IMR-90 (cell line): ENCODE results near the gene SNRNP200. TPM values are rescaled to one million over a fixed set of nuclear protein-coding genes. Genes with fewer than 3 reads are reported as not detected.

Experiments used
- ATAC-seq: fragments of 200-7000 bp; cut with Tn5 transposase; 2 replicates; pipeline ENCODE4 v1.9.1; 2020; ENCODE audit warnings: low read depth, mild to moderate bottlenecking, moderate library complexity
- BruUV-seq: library from RNA; stranded (reverse); fragments of 400-500 nt; replicated peaks from 2 replicates; lab custom pipeline; 2021; lab: Mats Ljungman, UMichigan
- CTCF ChIA-PET: fragments of 300-600 bp; formaldehyde crosslinking; extraction: SDS; loops from one replicate; lab custom pipeline; 2021; ENCODE audit warnings: antibody characterized with exemption; lab: Yijun Ruan, JAX
- POLR2A ChIA-PET: fragments of 300-600 bp; sonication (Branson Sonifier 250); formaldehyde crosslinking; loops from one replicate; lab custom pipeline; 2022; ENCODE audit warnings: antibody characterized with exemption; ENCODE audit not compliant: unreplicated experiment; lab: Charles Lee
- DNase-seq: peaks from one replicate; pipeline ENCODE4 v3.0.0; 2013
- H2AFZ ChIP-seq: replicated peaks from 2 replicates; pipeline ENCODE3; 2013; ENCODE audit warnings: low read length, mild to moderate bottlenecking; ENCODE audit not compliant: poor library complexity
- H2AK5ac ChIP-seq: 2 replicates; pipeline ENCODE4 v1.6.1; 2013; ENCODE audit warnings: low read depth, low read length, inconsistent platforms
- H2AK9ac ChIP-seq: replicated peaks from 2 replicates; pipeline ENCODE3; 2013; ENCODE audit warnings: mild to moderate bottlenecking, low read depth, low read length, moderate library complexity; ENCODE audit not compliant: poor library complexity
- H2BK120ac ChIP-seq: 2 replicates; pipeline ENCODE4 v1.6.1; 2013; ENCODE audit warnings: low read depth, low read length, inconsistent platforms
- H2BK15ac ChIP-seq: 3 replicates; pipeline ENCODE4 v1.6.1; 2013; ENCODE audit warnings: low read depth, low read length, inconsistent platforms
- H2BK20ac ChIP-seq: 2 replicates; pipeline ENCODE4 v1.6.1; 2013; ENCODE audit warnings: low read depth, mild to moderate bottlenecking, inconsistent platforms, low read length, moderate library complexity
- H2BK5ac ChIP-seq: 2 replicates; pipeline ENCODE4 v1.6.1; 2013; ENCODE audit warnings: mild to moderate bottlenecking, low read depth, low read length, inconsistent platforms; ENCODE audit not compliant: poor library complexity, severe bottlenecking
- H3K14ac ChIP-seq: replicated peaks from 2 replicates; pipeline ENCODE4 v1.6.1; 2013; ENCODE audit warnings: low read depth, low read length, inconsistent platforms
- H3K18ac ChIP-seq: 2 replicates; pipeline ENCODE4 v1.6.1; 2013; ENCODE audit warnings: low read depth, low read length, control low read depth
- H3K23ac ChIP-seq: 2 replicates; pipeline ENCODE4 v1.6.1; 2013; ENCODE audit warnings: low read depth, low read length, inconsistent platforms
- H3K27ac ChIP-seq: 2 replicates; pipeline ENCODE4 v1.5.1; 2013; ENCODE audit warnings: mild to moderate bottlenecking, control low read depth, low read length; ENCODE audit not compliant: insufficient read depth
- H3K27me3 ChIP-seq: 2 replicates; pipeline ENCODE4 v1.6.1; 2013; ENCODE audit warnings: low read length; ENCODE audit not compliant: control insufficient read depth, insufficient read depth
- H3K36me3 ChIP-seq: 2 replicates; pipeline ENCODE4 v1.6.1; 2013; ENCODE audit warnings: low read length, mixed read lengths; ENCODE audit not compliant: control insufficient read depth, insufficient read depth
- H3K4ac ChIP-seq: 2 replicates; pipeline ENCODE4 v1.6.1; 2013; ENCODE audit warnings: low read depth, low read length, inconsistent platforms
- H3K4me1 ChIP-seq: 2 replicates; pipeline ENCODE4 v1.6.1; 2013; ENCODE audit warnings: low read length, mixed read lengths; ENCODE audit not compliant: control insufficient read depth, insufficient read depth
- H3K4me2 ChIP-seq: 2 replicates; pipeline ENCODE4 v1.6.1; 2013; ENCODE audit warnings: low read depth, mild to moderate bottlenecking, control low read depth, low read length, moderate library complexity
- H3K4me3 ChIP-seq: 2 replicates; pipeline ENCODE4 v1.5.1; 2013; ENCODE audit warnings: low read depth, mild to moderate bottlenecking, control low read depth, low read length, moderate library complexity; ENCODE audit not compliant: insufficient read depth
- H3K56ac ChIP-seq: 2 replicates; pipeline ENCODE4 v1.6.1; 2013; ENCODE audit warnings: low read length, inconsistent platforms; ENCODE audit not compliant: insufficient read depth; ENCODE audit errors: extremely low read depth
- H3K79me1 ChIP-seq, 2 experiments: 2 replicates each; pipeline ENCODE4 v1.6.1; 2013; ENCODE audit warnings: low read length in 2 of 2, inconsistent platforms in 1 of 2, low read depth in 1 of 2
- H3K9ac ChIP-seq: 2 replicates; pipeline ENCODE4 v1.6.1; 2013; ENCODE audit warnings: low read depth, low read length, control low read depth
- H3K9me1 ChIP-seq: 2 replicates; pipeline ENCODE4 v1.6.1; 2013; ENCODE audit warnings: low read length, inconsistent platforms; ENCODE audit not compliant: insufficient read depth
- H3K9me3 ChIP-seq: 2 replicates; pipeline ENCODE4 v1.6.1; 2013; ENCODE audit warnings: low read length; ENCODE audit not compliant: control insufficient read depth, insufficient read depth
- H4K20me1 ChIP-seq: 2 replicates; pipeline ENCODE4 v1.6.1; 2013; ENCODE audit warnings: low read length, inconsistent platforms; ENCODE audit not compliant: insufficient read depth
- H4K5ac ChIP-seq: 2 replicates; pipeline ENCODE4 v1.6.1; 2013; ENCODE audit warnings: mild to moderate bottlenecking, low read depth, low read length, control low read depth
- H4K8ac ChIP-seq, 2 experiments: 2 replicates each; pipeline ENCODE4 v1.6.1; 2013; ENCODE audit warnings: low read depth in 2 of 2, low read length in 2 of 2, control low read depth in 1 of 2, inconsistent platforms in 1 of 2
- H4K91ac ChIP-seq: 2 replicates; pipeline ENCODE4 v1.6.1; 2013; ENCODE audit warnings: low read depth, low read length, inconsistent platforms; ENCODE audit not compliant: insufficient read depth
- CTCF ChIP-seq: conservative IDR thresholded peaks from 2 replicates; pipeline ENCODE4 v1.5.1; 2012; ENCODE audit warnings: mild to moderate bottlenecking, low read depth, low read length, improper control_type of control experiment
- FOS ChIP-seq: fragments of 150-350 bp; IDR thresholded peaks from 2 replicates; pipeline ENCODE4 v1.6.1; 2016; ENCODE audit warnings: low read depth, low read length
- MAFK ChIP-seq: IDR thresholded peaks from 2 replicates; pipeline ENCODE4 v1.6.1; 2012; ENCODE audit warnings: low read depth, low read length, improper control_type of control experiment
- MAZ ChIP-seq: IDR thresholded peaks from 2 replicates; pipeline ENCODE4 v1.6.1; 2012; ENCODE audit warnings: low read depth, mild to moderate bottlenecking, low read length, improper control_type of control experiment, moderate library complexity, borderline replicate concordance
- MXI1 ChIP-seq: IDR thresholded peaks from 2 replicates; pipeline ENCODE4 v1.6.1; 2012; ENCODE audit warnings: low read depth, mild to moderate bottlenecking, low read length, moderate library complexity, borderline replicate concordance
- POLR2A ChIP-seq: IDR thresholded peaks from 2 replicates; pipeline ENCODE4 v1.6.1; 2012; ENCODE audit warnings: mild to moderate bottlenecking, low read depth, low read length
- RAD21 ChIP-seq: IDR thresholded peaks from 2 replicates; pipeline ENCODE4 v1.6.1; 2012; ENCODE audit warnings: low read length, improper control_type of control experiment
- RCOR1 ChIP-seq: IDR thresholded peaks from 2 replicates; pipeline ENCODE4 v1.6.1; 2012; ENCODE audit warnings: mild to moderate bottlenecking, low read length, improper control_type of control experiment; ENCODE audit not compliant: insufficient replicate concordance
- RFX5 ChIP-seq: IDR thresholded peaks from 2 replicates; pipeline ENCODE4 v1.8.0; 2012; ENCODE audit warnings: low read depth, mild to moderate bottlenecking, low read length, moderate library complexity
- SMC3 ChIP-seq: fragments of 150-350 bp; IDR thresholded peaks from 2 replicates; pipeline ENCODE4 v1.6.1; 2016; ENCODE audit warnings: low read depth, mild to moderate bottlenecking, antibody characterized with exemption, low read length, moderate library complexity
- USF2 ChIP-seq: fragments of 150-350 bp; IDR thresholded peaks from 2 replicates; pipeline ENCODE4 v1.6.1; 2017; ENCODE audit warnings: mild to moderate bottlenecking, antibody characterized with exemption, low read length, low read depth
- WGBS, 2 experiments: methylation state at CpG; one replicate each; pipeline versions ENCODE4 v1.1.5 to v1.1.7; 2013; ENCODE audit warnings: missing lambda C conversion rate in 2 of 2; ENCODE audit not compliant: insufficient read length in 1 of 2; ENCODE audit errors: extremely low coverage in 2 of 2; 5-methylcytosine and 5-hydroxymethylcytosine counted together
- dilution Hi-C: fragments of 300-500 bp; cut with HindIII; formaldehyde crosslinking; loops from one replicate; pipeline ENCODE4 v1.14.3; 2018; ENCODE audit warnings: low sequenced_read_pairs; ENCODE audit not compliant: unreplicated experiment
- in situ Hi-C: fragments of 300-500 bp; cut with MboI; formaldehyde crosslinking; loops from 3 replicates; pipeline ENCODE4 v1.14.3; 2019; ENCODE audit warnings: low sequenced_read_pairs, inconsistent platforms, mixed read lengths
- intact Hi-C: fragments of 100-400 bp; cut with micrococcal nuclease; formaldehyde crosslinking; loops from 2 replicates; pipeline ENCODE4 v1.10.0; 2022
- polyA plus RNA-seq, 3 experiments: library from polyadenylated mRNA; depleted of rRNA; stranded (reverse); fragments of >200 nt; gene quantifications; 2 replicates each; pipeline ENCODE4 v1.2.3, GENCODE V29; 2012; ENCODE audit warnings: low replicate concordance in 1 of 3
- total RNA-seq: library from RNA; depleted of rRNA; stranded (reverse); fragments of >200 nt; gene quantifications from 2 replicates; pipeline ENCODE4 v1.2.3, GENCODE V29; 2012

SNRNP200 gene
- total and polyA plus RNA-seq, 2 of the 4 experiments (the other 2 are of a cell fraction) = 44.1 to 108 TPM

- no peak overlapping the region for H2BK20ac ChIP-seq
- no peak overlapping the region for H2BK15ac ChIP-seq
- no peak overlapping the region for H3K9ac ChIP-seq
- H3K4me2 ChIP-seq = no peak overlapping the region
- H3K23ac ChIP-seq = no peak overlapping the region
- H2AFZ ChIP-seq = no peak overlapping the region
- peaks cover 12% of the 10 kb centered on the region for H3K4me1 ChIP-seq
- TF ChIP-seq POLR2A (no peak), CTCF (no peak), RAD21 (no peak), MXI1 (no peak), RCOR1 (no peak), USF2 (no peak), FOS (no peak), MAFK (no peak), SMC3 (no peak), RFX5 (no peak), MAZ (no peak)
- peaks cover 17% of the 10 kb centered on the region for H3K9me1 ChIP-seq
- no peak overlapping the region for H3K27ac ChIP-seq
- H4K91ac ChIP-seq = no peak overlapping the region
- no peaks in the 10 kb centered on the region for H3K79me1 ChIP-seq
- no peak overlapping the region for H2AK5ac ChIP-seq
- WGBS, 2 experiments = no CpG with 5 or more reads among the region's 1 CpG
- ChIA-PET POLR2A (no interaction called here), CTCF (interaction anchor here (1.1 kb wide), 1 partner anchor 8 kb away, joined by 3 read pairs; no protein-coding TSS in a partner anchor)
- no peak overlapping the region for H3K18ac ChIP-seq
- no peak overlapping the region for H4K5ac ChIP-seq
- H3K4ac ChIP-seq = no peak overlapping the region
- no peak overlapping the region for H3K56ac ChIP-seq
- no peak overlapping the region for H4K8ac ChIP-seq
- H3K27me3 ChIP-seq = peaks cover 6% of the 10 kb centered on the region
- dilution Hi-C loops = no loop called here
- in situ Hi-C loops = no loop called here
- BruUV-seq = no TSS peak
- ATAC-seq = no peak
- intact Hi-C loops = no loop called here
- no peak overlapping the region for H3K14ac ChIP-seq
- no peak overlapping the region for H3K4me3 ChIP-seq
- H2BK120ac ChIP-seq = no peak overlapping the region
- DNase-seq = no peak
- no peak overlapping the region for H2AK9ac ChIP-seq
- H2BK5ac ChIP-seq = no peak overlapping the region
- H3K36me3 ChIP-seq = no peaks in the 10 kb centered on the region
- H4K20me1 ChIP-seq = no peaks in the 10 kb centered on the region
- no peaks in the 10 kb centered on the region for H3K9me3 ChIP-seq
Observed at GRCh38 chr2:96319396-96319795, 14.1 kb upstream of the SNRNP200 start.
